Spleen (tissue), 11 donors: ENCODE data around the gene FLT1. TPM values are rescaled to one million over a fixed set of nuclear protein-coding genes. Genes with fewer than 3 reads are reported as not detected.

Source experiments
- DNase-seq: peaks from one replicate; pipeline ENCODE4 v3.0.0-alpha.2; 2020
- H3K27ac ChIP-seq, 8 donors: fragments of 200-600 bp; sonication (generic) in 7 of 8; 1 replicate in 4 of 8; 2 replicates in 4 of 8; pipeline versions ENCODE4 v1.5.0 to v1.8.0; 2016 to 2021; ENCODE audit warnings: inconsistent platforms in 4 of 8, mild to moderate bottlenecking in 4 of 8, moderate library complexity in 1 of 8
- H3K27me3 ChIP-seq, 7 donors: fragments of 200-600 bp; sonication (generic) in 6 of 7; replicated peaks in 1 of 7; 1 replicate in 4 of 7; 2 replicates in 3 of 7; pipeline versions ENCODE4 v1.5.0 to v1.8.0; 2016 to 2021; ENCODE audit warnings: inconsistent platforms in 3 of 7, mild to moderate bottlenecking in 1 of 7
- H3K36me3 ChIP-seq, 6 donors: fragments of 200-600 bp; sonication (generic) in 5 of 6; 1 replicate in 4 of 6; 2 replicates in 2 of 6; pipeline versions ENCODE4 v1.5.0 to v1.8.0; 2016 to 2021; ENCODE audit warnings: inconsistent platforms in 2 of 6
- H3K4me1 ChIP-seq, 6 donors: fragments of 200-600 bp; sonication (generic) in 5 of 6; 1 replicate in 3 of 6; 2 replicates in 3 of 6; pipeline versions ENCODE4 v1.5.0 to v1.8.0; 2016 to 2021; ENCODE audit warnings: inconsistent platforms in 3 of 6
- H3K4me3 ChIP-seq, 8 donors: fragments of 200-600 bp; sonication (generic) in 7 of 8; 1 replicate in 4 of 8; 2 replicates in 4 of 8; pipeline versions ENCODE4 v1.5.0 to v1.8.0; 2016 to 2021; ENCODE audit warnings: inconsistent platforms in 4 of 8, mild to moderate bottlenecking in 4 of 8, moderate library complexity in 2 of 8
- H3K9me3 ChIP-seq, 8 donors: fragments of 200-600 bp; sonication (generic) in 7 of 8; 1 replicate in 4 of 8; 2 replicates in 4 of 8; pipeline versions ENCODE4 v1.5.0 to v1.8.0; 2016 to 2021; ENCODE audit warnings: inconsistent platforms in 4 of 8
- CTCF ChIP-seq, 11 experiments: fragments of 200-600 bp in 7 of 11; fragments of 450-650 bp in 4 of 11; sonication (generic) in 4 of 11; IDR thresholded peaks in 8 of 11; conservative IDR thresholded peaks in 3 of 11; 1 replicate in 7 of 11; 2 replicates in 4 of 11; pipeline versions ENCODE4 v1.4.0 to v1.8.0; 2016 to 2021; ENCODE audit warnings: antibody characterized with exemption in 11 of 11, inconsistent platforms in 4 of 11, mild to moderate bottlenecking in 1 of 11
- POLR2A ChIP-seq, 3 donors: fragments of 450-650 bp; IDR thresholded peaks; one replicate each; pipeline ENCODE4 v1.5.1; 2017; ENCODE audit warnings: antibody characterized with exemption in 3 of 3, mild to moderate bottlenecking in 1 of 3
- POLR2AphosphoS5 ChIP-seq, 3 donors: sonication (generic); formaldehyde crosslinking; IDR thresholded peaks; one replicate each; pipeline ENCODE4 v1.5.1; 2017; ENCODE audit warnings: antibody characterized with exemption in 3 of 3
- WGBS, 5 donors: extraction: QIAGEN DNeasy Blood & Tissue Kit in 3 of 5; methylation state at CpG; one replicate each; pipeline versions ENCODE4 v1.1.5 to v1.1.7; 2013 to 2018; 5-methylcytosine and 5-hydroxymethylcytosine counted together
- intact Hi-C: fragments of 100-400 bp; cut with DNase I; formaldehyde crosslinking; loops from one replicate; pipeline ENCODE4 v1.15.0; 2023; ENCODE audit warnings: low total_unique reads
- polyA plus RNA-seq, 3 donors: library from polyadenylated mRNA; stranded (reverse); fragments of 200-250 nt; gene quantifications; one replicate each; pipeline ENCODE4 v1.2.1, GENCODE V29; 2013
- total RNA-seq, 7 donors: library from RNA; depleted of rRNA in 3 of 7; stranded (reverse); fragments of >200 nt in 3 of 7; fragmentation: NEBNext Ultra II Directional in 4 of 7; extraction: Animal tissue kit (Norgen Biotek cat#: 25700) in 4 of 7; gene quantifications; one replicate each; pipeline versions ENCODE4 v1.1.0 to v1.2.1, GENCODE V29; 2016 to 2021
- donor health status: healthy with polysubstance abuse.
- donor health status: DM: no; HTN: no; CAD: no; lungs with moderate emphysema.
- donor health status: DM: no; HTN: no; CAD: no.
- donor health status: Bipolar disorder and iron deficiency.
- donor health status: healthy.
- donor health status: DM: no; HTN: no; CAD: no.
- donor health status: DM: yes; HTN: yes; CAD: no.

FLT1 gene
- total and polyA plus RNA-seq, 10 donors = 1.2 to 70.6 (median 55.4) TPM

GRCh38 chr13:28283600-28283999 is 211.3 kb downstream of the FLT1 start:
- Histone ChIP-seq H3K27me3 (no peaks in the 10 kb centered on the region), H3K36me3 (peaks cover 0 to 100% (median 67%) of the 10 kb centered on the region in 6 donors)
- 95 to 99% (median 97%) methylated on average over 3 of the region's 3 CpGs for WGBS, 5 donors

DNA sequence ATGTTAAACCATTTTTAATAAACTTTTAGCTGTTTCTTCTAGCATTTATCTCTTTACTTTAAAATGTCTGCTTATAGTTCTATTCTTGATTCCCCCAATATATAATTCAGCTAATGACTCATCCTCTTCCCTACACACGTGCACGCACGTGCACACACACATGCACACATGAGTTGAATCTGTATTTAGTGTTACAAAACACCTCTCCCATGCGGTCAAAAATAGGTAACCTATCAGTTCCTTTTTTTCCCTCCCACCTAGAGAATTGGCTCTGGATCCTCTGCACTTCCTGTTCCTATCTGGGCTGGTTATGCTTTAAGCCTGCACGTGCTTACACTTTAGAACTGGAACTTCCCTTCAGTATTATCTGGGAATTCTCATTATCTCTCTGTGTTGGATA is 212.5 kb downstream of the FLT1 start:
- TF ChIP-seq CTCF (IDR thresholded peaks at IDR 0.05 in 8 of 11, conservative IDR thresholded peaks at IDR 0.05 in 3 of 11) (no peak), POLR2AphosphoS5 (IDR thresholded peaks at IDR 0.05) (no peak), POLR2A (IDR thresholded peaks at IDR 0.05) (no peak)
- no peaks in the 10 kb centered on the region for H3K4me1 ChIP-seq
- 57 to 74% (median 68%) methylated on average over 5 of the region's 5 CpGs for WGBS, 5 donors
- no peak overlapping the region for H3K27ac ChIP-seq
- no peaks in the 10 kb centered on the region for H3K27me3 ChIP-seq
- H3K9me3 ChIP-seq = no peaks in the 10 kb centered on the region
- DNase-seq = no peak
- intact Hi-C loops = no loop called here
- peaks cover 0 to 100% (median 63%) of the 10 kb centered on the region in 6 donors for H3K36me3 ChIP-seq
- no peak overlapping the region for H3K4me3 ChIP-seq

More at GRCh38 chr13:28283600-28283999, 211.3 kb downstream of the FLT1 start:
- Histone ChIP-seq H3K4me1 (no peaks in the 10 kb centered on the region), H3K4me3 (no peak overlapping the region), H3K27ac (no peak overlapping the region), H3K9me3 (no peaks in the 10 kb centered on the region)
- intact Hi-C loops = no loop called here
- TF ChIP-seq POLR2AphosphoS5 (IDR thresholded peaks at IDR 0.05) (no peak), CTCF (IDR thresholded peaks at IDR 0.05 in 8 of 11, conservative IDR thresholded peaks at IDR 0.05 in 3 of 11) (no peak), POLR2A (IDR thresholded peaks at IDR 0.05) (no peak)
- no peak for DNase-seq

DNA sequence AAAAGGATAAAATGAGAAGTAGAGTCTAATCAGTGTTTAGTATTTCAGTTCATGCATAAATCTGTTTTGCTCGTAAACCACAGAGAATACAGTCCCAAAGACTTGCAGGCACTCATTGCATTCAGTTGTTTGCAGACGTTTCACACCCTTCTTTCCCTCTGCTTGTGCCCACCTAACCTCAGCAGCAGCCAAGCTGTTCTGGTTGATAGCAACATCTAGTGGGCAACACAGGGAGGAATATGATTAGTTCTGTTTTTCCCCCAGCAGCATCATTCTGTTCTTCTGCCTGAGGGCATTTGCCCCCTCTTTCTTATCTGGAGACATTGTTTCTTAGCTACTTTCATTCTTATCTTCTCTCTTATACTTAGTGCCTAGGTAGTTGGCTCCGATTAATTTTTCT is 221.0 kb downstream of the FLT1 start:
- TF ChIP-seq POLR2A (IDR thresholded peaks at IDR 0.05) (no peak), POLR2AphosphoS5 (IDR thresholded peaks at IDR 0.05) (no peak), CTCF (IDR thresholded peaks at IDR 0.05 in 8 of 11, conservative IDR thresholded peaks at IDR 0.05 in 3 of 11) (no peak)
- Histone ChIP-seq H3K27me3 (no peaks in the 10 kb centered on the region), H3K4me1 (peaks cover 0 to 10% (median 2%) of the 10 kb centered on the region in 6 donors), H3K9me3 (no peaks in the 10 kb centered on the region), H3K36me3 (peaks cover 5 to 100% (median 55%) of the 10 kb centered on the region in 6 donors), H3K27ac (no peak overlapping the region), H3K4me3 (no peak overlapping the region)
- WGBS, 5 donors = 61 to 71% (median 65%) methylated on average over 3 of the region's 3 CpGs
- intact Hi-C loops = no loop called here
- no peak for DNase-seq

- Histone ChIP-seq H3K27me3 (no peaks in the 10 kb centered on the region), H3K27ac (no peak overlapping the region), H3K4me1 (peaks cover 0 to 23% (median 13%) of the 10 kb centered on the region in 6 donors), H3K36me3 (peaks cover 3 to 94% (median 60%) of the 10 kb centered on the region in 6 donors), H3K9me3 (peaks cover 0 to 9% (median 0%) of the 10 kb centered on the region in 8 donors), H3K4me3 (no peak overlapping the region)
- TF ChIP-seq CTCF (IDR thresholded peaks at IDR 0.05 in 8 of 11, conservative IDR thresholded peaks at IDR 0.05 in 3 of 11) = no peak
- TF ChIP-seq POLR2A (IDR thresholded peaks at IDR 0.05) = no peak
- intact Hi-C loops = no loop called here
- WGBS, 5 donors = 77 to 98% (median 85%) methylated on average over 2 of the region's 2 CpGs
- DNase-seq = no peak
Observed at GRCh38 chr13:28271056-28271840, 223.7 kb downstream of the FLT1 start.
